PC-9 (cell line): ENCODE measurements around the gene KRTAP5-5. TPM values are rescaled to one million over a fixed set of nuclear protein-coding genes. Genes with fewer than 3 reads are reported as not detected.

Experiments used
- BruUV-seq: library from RNA; stranded (reverse); fragments of 400-500 nt; replicated peaks from 2 replicates; lab custom pipeline; 2021; lab: Mats Ljungman, UMichigan
- CTCF ChIA-PET: fragments of 300-600 bp; sonication (Branson Sonifier 250); formaldehyde crosslinking; loops from one replicate; lab custom pipeline; 2022; ENCODE audit warnings: antibody characterized with exemption; lab: Charles Lee
- POLR2A ChIA-PET: fragments of 300-600 bp; sonication (Branson Sonifier 250); formaldehyde crosslinking; loops from one replicate; lab custom pipeline; 2022; ENCODE audit warnings: antibody characterized with exemption; ENCODE audit not compliant: unreplicated experiment; lab: Charles Lee
- DNase-seq, 2 experiments: peaks; one replicate each; pipeline versions ENCODE4 v3.0.0 to v3.0.0-alpha.2; 2015 to 2022; ENCODE audit warnings: mixed read lengths in 1 of 2
- H2AFZ ChIP-seq: fragments of 200-600 bp; sonication (generic); 2 replicates; pipeline ENCODE4 v1.8.1; 2017; ENCODE audit warnings: antibody characterized with exemption
- H3F3A ChIP-seq: fragments of 200-600 bp; sonication (generic); 2 replicates; pipeline ENCODE4 v1.8.1; 2017; ENCODE audit warnings: antibody characterized with exemption, mild to moderate bottlenecking, low read depth; ENCODE audit not compliant: insufficient read depth
- H3K27ac ChIP-seq: fragments of 200-600 bp; sonication (generic); 2 replicates; pipeline ENCODE4 v1.6.1; 2016; ENCODE audit warnings: mixed run types
- H3K27me3 ChIP-seq: fragments of 200-600 bp; sonication (generic); 2 replicates; pipeline ENCODE4 v1.6.1; 2016; ENCODE audit warnings: low read depth, mixed run types; ENCODE audit not compliant: insufficient read depth
- H3K36me3 ChIP-seq: fragments of 200-600 bp; sonication (generic); 2 replicates; pipeline ENCODE4 v1.6.1; 2016; ENCODE audit warnings: low read depth, mixed run types
- H3K4me1 ChIP-seq: fragments of 200-600 bp; sonication (generic); replicated peaks from 2 replicates; pipeline ENCODE4 v1.6.1; 2016; ENCODE audit warnings: mixed run types; ENCODE audit not compliant: insufficient read depth
- H3K4me2 ChIP-seq: fragments of 200-600 bp; sonication (generic); 2 replicates; pipeline ENCODE4 v1.6.1; 2017; ENCODE audit warnings: mixed run types
- H3K4me3 ChIP-seq: fragments of 200-600 bp; sonication (generic); 2 replicates; pipeline ENCODE4 v1.6.1; 2016; ENCODE audit warnings: mixed run types
- H3K79me2 ChIP-seq: fragments of 200-600 bp; sonication (generic); 2 replicates; pipeline ENCODE4 v1.6.1; 2017; ENCODE audit warnings: low read depth, mixed run types
- H3K9me2 ChIP-seq: fragments of 200-600 bp; sonication (generic); 2 replicates; pipeline ENCODE4 v1.8.1; 2017; ENCODE audit warnings: mild to moderate bottlenecking; ENCODE audit not compliant: insufficient read depth
- H3K9me3 ChIP-seq: fragments of 200-600 bp; sonication (generic); 2 replicates; pipeline ENCODE4 v1.8.1; 2016; ENCODE audit warnings: low read depth; ENCODE audit not compliant: insufficient read depth
- H4K20me1 ChIP-seq: fragments of 200-600 bp; sonication (generic); 2 replicates; pipeline ENCODE4 v1.8.1; 2017; ENCODE audit not compliant: insufficient read depth
- EZH2 ChIP-seq: fragments of 200-600 bp; sonication (generic); IDR thresholded peaks from 2 replicates; pipeline ENCODE4 v1.8.0; 2017; ENCODE audit warnings: antibody characterized with exemption, low read depth
- intact Hi-C: fragments of 100-400 bp; cut with micrococcal nuclease; formaldehyde crosslinking; loops from one replicate; pipeline ENCODE4 v1.10.0; 2022; ENCODE audit not compliant: unreplicated experiment
- total RNA-seq: library from RNA; stranded (reverse); gene quantifications from 2 replicates; pipeline ENCODE4 v1.2.3, GENCODE V29; 2021
- TF ChIP-seq, protein P1 (sequence below): fragments of 200-600 bp; sonication (generic); conservative IDR thresholded peaks from 2 replicates; pipeline ENCODE4 v1.6.1; 2017; ENCODE audit warnings: mixed run types, antibody characterized with exemption, mild to moderate bottlenecking, moderate library complexity

Gene KRTAP5-5
- total RNA-seq, 1 experiment from 2014 or later: not detected

DNA sequence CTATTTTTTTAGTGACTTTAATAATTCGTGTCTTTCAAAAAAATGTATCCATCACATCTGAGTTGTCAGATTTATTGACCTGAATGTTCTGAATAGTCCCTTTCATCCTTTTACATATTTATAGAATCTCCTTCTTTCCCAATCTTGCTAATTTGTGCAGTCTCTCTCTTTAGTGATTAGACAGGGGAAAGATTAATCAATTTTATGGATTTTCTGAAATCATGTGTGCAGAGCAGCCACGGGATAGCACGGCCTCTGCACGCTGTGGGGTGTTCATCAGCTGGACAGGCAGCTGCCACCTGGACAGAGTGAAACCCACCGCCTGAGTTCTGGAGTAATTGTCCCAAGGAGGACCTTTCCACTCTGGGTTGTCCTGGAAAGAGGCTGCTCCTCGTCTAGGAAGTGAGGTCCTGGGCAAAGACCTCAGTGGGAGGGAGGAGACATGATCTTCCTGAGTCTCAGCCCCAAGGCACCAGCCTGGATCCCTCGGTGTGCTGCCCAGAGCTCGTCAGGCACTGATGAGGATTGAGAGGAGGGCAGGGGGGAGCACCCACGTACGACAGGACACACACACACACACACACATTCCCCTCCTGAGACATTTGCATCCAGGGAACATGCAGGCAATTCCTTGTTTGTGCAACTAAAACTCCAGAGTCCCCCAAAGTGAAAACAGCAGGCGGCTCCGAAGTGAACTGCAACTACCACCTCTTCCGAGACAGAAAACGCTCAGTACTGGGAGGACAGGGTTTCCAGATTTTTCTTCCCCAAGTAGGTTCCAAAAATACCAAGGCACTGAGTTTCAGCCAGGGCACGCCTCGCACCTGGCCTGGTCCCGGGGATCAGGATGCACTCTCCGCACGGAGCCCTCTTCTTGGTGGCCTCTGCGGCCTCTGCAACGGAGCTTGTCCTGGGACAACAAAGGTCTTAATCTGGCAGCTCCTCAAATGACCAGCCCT is 44.9 kb downstream of the KRTAP5-5 start:
- intact Hi-C loops: no loop called here
- H3K4me3 ChIP-seq: no peak overlapping the region
- no peak overlapping the region for H3K27ac ChIP-seq
- H4K20me1 ChIP-seq: no peaks in the 10 kb centered on the region
- H3K4me1 ChIP-seq: no peaks in the 10 kb centered on the region
- peaks cover 44% of the 10 kb centered on the region for H3K27me3 ChIP-seq
- H3F3A ChIP-seq: no peaks in the 10 kb centered on the region
- TF ChIP-seq EZH2: no peak
- TF ChIP-seq, protein P1, sequence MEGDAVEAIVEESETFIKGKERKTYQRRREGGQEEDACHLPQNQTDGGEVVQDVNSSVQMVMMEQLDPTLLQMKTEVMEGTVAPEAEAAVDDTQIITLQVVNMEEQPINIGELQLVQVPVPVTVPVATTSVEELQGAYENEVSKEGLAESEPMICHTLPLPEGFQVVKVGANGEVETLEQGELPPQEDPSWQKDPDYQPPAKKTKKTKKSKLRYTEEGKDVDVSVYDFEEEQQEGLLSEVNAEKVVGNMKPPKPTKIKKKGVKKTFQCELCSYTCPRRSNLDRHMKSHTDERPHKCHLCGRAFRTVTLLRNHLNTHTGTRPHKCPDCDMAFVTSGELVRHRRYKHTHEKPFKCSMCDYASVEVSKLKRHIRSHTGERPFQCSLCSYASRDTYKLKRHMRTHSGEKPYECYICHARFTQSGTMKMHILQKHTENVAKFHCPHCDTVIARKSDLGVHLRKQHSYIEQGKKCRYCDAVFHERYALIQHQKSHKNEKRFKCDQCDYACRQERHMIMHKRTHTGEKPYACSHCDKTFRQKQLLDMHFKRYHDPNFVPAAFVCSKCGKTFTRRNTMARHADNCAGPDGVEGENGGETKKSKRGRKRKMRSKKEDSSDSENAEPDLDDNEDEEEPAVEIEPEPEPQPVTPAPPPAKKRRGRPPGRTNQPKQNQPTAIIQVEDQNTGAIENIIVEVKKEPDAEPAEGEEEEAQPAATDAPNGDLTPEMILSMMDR: no peak
- no peak overlapping the region for H2AFZ ChIP-seq
- no peaks in the 10 kb centered on the region for H3K79me2 ChIP-seq
- H3K4me2 ChIP-seq: no peak overlapping the region
- no TSS peak for BruUV-seq
- POLR2A ChIA-PET: no interaction called here
- no peaks in the 10 kb centered on the region for H3K9me3 ChIP-seq
- H3K9me2 ChIP-seq: no peaks in the 10 kb centered on the region
- DNase-seq: no peak
- no peaks in the 10 kb centered on the region for H3K36me3 ChIP-seq
- CTCF ChIA-PET: no interaction called here

DNA sequence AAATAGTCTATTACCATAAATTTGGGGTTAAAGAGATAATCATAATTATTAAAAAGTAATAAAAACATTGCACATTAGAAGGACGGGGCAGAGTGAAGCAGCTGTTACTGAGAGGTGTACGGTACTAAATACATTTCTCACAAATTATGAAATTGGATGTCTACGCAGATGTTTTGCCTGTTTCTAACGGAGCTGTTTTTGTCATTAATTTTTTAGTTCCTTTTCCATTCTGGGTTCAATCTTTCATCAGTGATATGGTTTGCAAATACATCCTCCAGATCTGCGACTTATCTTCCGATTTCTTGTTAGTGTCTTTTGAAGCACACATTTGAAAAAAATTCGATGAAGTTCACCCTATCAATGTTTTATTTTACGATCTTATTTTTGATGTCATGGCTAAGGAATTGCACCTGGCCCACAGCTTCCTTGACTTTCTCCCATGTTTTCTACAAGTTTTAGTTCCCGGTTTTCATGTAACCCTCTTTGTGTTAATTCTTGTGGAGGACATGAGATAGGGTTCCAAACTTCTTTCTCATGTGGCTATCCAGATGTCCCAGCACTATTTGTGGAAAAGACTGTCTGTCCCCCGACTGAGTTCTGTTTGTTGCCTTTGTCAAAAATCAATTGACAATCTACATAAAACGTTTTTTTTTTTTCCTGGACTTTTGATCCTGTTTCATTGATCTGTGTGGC is 46.1 kb downstream of the KRTAP5-5 start:
- Histone ChIP-seq H3K4me1 (no peaks in the 10 kb centered on the region), H3K27ac (no peak overlapping the region), H3K9me3 (no peaks in the 10 kb centered on the region), H4K20me1 (no peaks in the 10 kb centered on the region), H3K4me3 (no peak overlapping the region), H3K36me3 (no peaks in the 10 kb centered on the region), H3F3A (no peaks in the 10 kb centered on the region), H3K4me2 (no peak overlapping the region), H3K9me2 (no peaks in the 10 kb centered on the region), H2AFZ (no peak overlapping the region), H3K79me2 (no peaks in the 10 kb centered on the region), H3K27me3 (peaks cover 44% of the 10 kb centered on the region)
- CTCF ChIA-PET: no interaction called here
- DNase-seq: no peak
- no peak for TF ChIP-seq EZH2
- TF ChIP-seq, protein P1: no peak
- POLR2A ChIA-PET: no interaction called here
- no TSS peak for BruUV-seq
- intact Hi-C loops: no loop called here

DNA sequence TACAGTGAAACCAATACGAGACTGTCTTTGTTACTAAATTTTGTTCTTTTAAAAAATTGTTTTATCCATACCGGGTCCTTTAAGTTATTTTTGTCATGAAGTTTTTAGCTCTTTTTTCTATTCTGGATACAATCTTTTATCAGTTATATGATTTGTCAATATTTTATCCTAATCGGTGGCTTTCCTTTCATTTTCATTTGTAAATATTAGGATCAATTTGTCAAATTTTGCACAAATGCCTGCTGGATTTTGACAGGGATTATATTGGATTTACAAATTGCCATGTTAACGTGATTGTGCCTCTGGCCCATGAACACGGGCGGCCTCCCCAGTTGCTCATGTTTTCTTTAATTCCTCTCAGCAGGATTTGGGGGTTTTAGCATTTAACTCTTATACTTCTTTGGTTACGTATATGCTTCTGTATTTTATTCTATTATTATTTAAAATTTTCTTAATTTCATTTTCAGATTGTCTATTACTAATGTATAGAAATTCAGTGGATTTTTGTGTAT is 46.7 kb downstream of the KRTAP5-5 start:
- no peak overlapping the region for H3K4me3 ChIP-seq
- POLR2A ChIA-PET: no interaction called here
- H3K27me3 ChIP-seq: peaks cover 44% of the 10 kb centered on the region
- H3K4me1 ChIP-seq: no peaks in the 10 kb centered on the region
- CTCF ChIA-PET: no interaction called here
- no peaks in the 10 kb centered on the region for H3K9me2 ChIP-seq
- no peaks in the 10 kb centered on the region for H3K36me3 ChIP-seq
- TF ChIP-seq, protein P1: no peak
- no peak for TF ChIP-seq EZH2
- no peak overlapping the region for H2AFZ ChIP-seq
- DNase-seq: no peak
- no peaks in the 10 kb centered on the region for H4K20me1 ChIP-seq
- no peaks in the 10 kb centered on the region for H3F3A ChIP-seq
- intact Hi-C loops: no loop called here
- no peaks in the 10 kb centered on the region for H3K79me2 ChIP-seq
- no peak overlapping the region for H3K27ac ChIP-seq
- BruUV-seq: no TSS peak
- no peak overlapping the region for H3K4me2 ChIP-seq
- H3K9me3 ChIP-seq: no peaks in the 10 kb centered on the region
